PC-3 (cell line): Measurements from ENCODE around the gene MTPN. TPM values are rescaled to one million over a fixed set of nuclear protein-coding genes. Genes with fewer than 3 reads are reported as not detected.

ENCODE experiments used
- ATAC-seq: fragments of 200-7000 bp; cut with Tn5 transposase; 2 replicates; pipeline ENCODE4 v1.9.1; 2020; ENCODE audit warnings: mild to moderate bottlenecking, moderate library complexity
- BruUV-seq: library from RNA; stranded (reverse); fragments of 400-500 nt; replicated peaks from 2 replicates; lab custom pipeline; 2021; lab: Mats Ljungman, UMichigan
- CTCF ChIA-PET: fragments of 300-600 bp; sonication (Branson Sonifier 250); formaldehyde crosslinking; loops from one replicate; lab custom pipeline; 2022; ENCODE audit warnings: antibody characterized with exemption; lab: Charles Lee
- POLR2A ChIA-PET: fragments of 300-600 bp; sonication (Branson Sonifier 250); formaldehyde crosslinking; loops from one replicate; lab custom pipeline; 2022; ENCODE audit warnings: antibody characterized with exemption; ENCODE audit not compliant: unreplicated experiment; lab: Charles Lee
- DNase-seq: peaks from one replicate; pipeline ENCODE4 v3.0.0-alpha.2; 2015
- H2AFZ ChIP-seq: fragments of 300-600 bp; sonication (generic); 2 replicates; pipeline ENCODE4 v1.6.0; 2016; ENCODE audit warnings: antibody characterized with exemption, low read length
- H3F3A ChIP-seq: fragments of 300-600 bp; sonication (generic); one replicate; pipeline ENCODE4 v1.6.0; 2017; ENCODE audit warnings: antibody characterized with exemption, low read length, control low read depth, mild to moderate bottlenecking; ENCODE audit not compliant: unreplicated experiment
- H3K27ac ChIP-seq: fragments of 300-600 bp; sonication (generic); 2 replicates; pipeline ENCODE4 v1.5.1; 2016; ENCODE audit warnings: mild to moderate bottlenecking, low read length
- H3K27me3 ChIP-seq: fragments of 300-600 bp; sonication (generic); 2 replicates; pipeline ENCODE4 v1.6.1; 2016; ENCODE audit warnings: low read length, mixed read lengths
- H3K36me3 ChIP-seq: fragments of 300-600 bp; sonication (generic); 2 replicates; pipeline ENCODE4 v1.6.1; 2016; ENCODE audit warnings: low read depth, mixed run types, low read length, mixed read lengths
- H3K4me1 ChIP-seq: fragments of 300-600 bp; sonication (generic); 2 replicates; pipeline ENCODE4 v1.5.1; 2016; ENCODE audit warnings: low read length; ENCODE audit not compliant: insufficient read depth
- H3K4me2 ChIP-seq: fragments of 300-600 bp; sonication (generic); 2 replicates; pipeline ENCODE4 v1.6.0; 2016; ENCODE audit warnings: low read length
- H3K4me3 ChIP-seq: fragments of 300-600 bp; sonication (generic); 2 replicates; pipeline ENCODE4 v1.5.1; 2016; ENCODE audit warnings: mild to moderate bottlenecking, low read length, mixed read lengths
- H3K79me2 ChIP-seq: fragments of 300-600 bp; sonication (generic); 2 replicates; pipeline ENCODE4 v1.6.1; 2017; ENCODE audit warnings: low read length, mixed read lengths
- H3K9ac ChIP-seq: fragments of 300-600 bp; sonication (generic); 2 replicates; pipeline ENCODE4 v1.6.0; 2016; ENCODE audit warnings: mild to moderate bottlenecking, low read length
- H3K9me2 ChIP-seq: fragments of 300-600 bp; sonication (generic); replicated peaks from 2 replicates; pipeline ENCODE4 v1.6.1; 2016; ENCODE audit warnings: mixed run types, low read length, mixed read lengths
- H3K9me3 ChIP-seq: fragments of 300-600 bp; sonication (generic); 2 replicates; pipeline ENCODE4 v1.6.1; 2016; ENCODE audit warnings: low read length, mixed read lengths
- H4K20me1 ChIP-seq: fragments of 300-600 bp; sonication (generic); 2 replicates; pipeline ENCODE4 v1.6.1; 2016; ENCODE audit warnings: low read length, mixed read lengths
- EZH2 ChIP-seq: fragments of 300-600 bp; sonication (generic); IDR thresholded peaks from one replicate; pipeline ENCODE4 v1.6.1; 2017; ENCODE audit warnings: antibody characterized with exemption, mild to moderate bottlenecking, low read length; ENCODE audit not compliant: unreplicated experiment
- EZH2phosphoT487 ChIP-seq: fragments of 300-600 bp; sonication (generic); IDR thresholded peaks from 2 replicates; pipeline ENCODE4 v1.6.1; 2018; ENCODE audit warnings: mild to moderate bottlenecking, antibody characterized with exemption, low read length, borderline replicate concordance
- intact Hi-C: fragments of 100-400 bp; cut with micrococcal nuclease; formaldehyde crosslinking; loops from 2 replicates; pipeline ENCODE4 v1.9.0; 2023
- total RNA-seq: library from RNA; depleted of rRNA; stranded (reverse); fragments of >200 nt; gene quantifications from 2 replicates; pipeline ENCODE4 v1.2.3, GENCODE V29; 2014
- TF ChIP-seq, protein P1 (sequence below): fragments of 300-600 bp; sonication (generic); conservative IDR thresholded peaks from 2 replicates; pipeline ENCODE4 v1.5.1; 2017; ENCODE audit warnings: antibody characterized with exemption, low read depth, mild to moderate bottlenecking, low read length

The MTPN gene
- total RNA-seq, 1 experiment from 2014 or later = 96.0 TPM

DNA sequence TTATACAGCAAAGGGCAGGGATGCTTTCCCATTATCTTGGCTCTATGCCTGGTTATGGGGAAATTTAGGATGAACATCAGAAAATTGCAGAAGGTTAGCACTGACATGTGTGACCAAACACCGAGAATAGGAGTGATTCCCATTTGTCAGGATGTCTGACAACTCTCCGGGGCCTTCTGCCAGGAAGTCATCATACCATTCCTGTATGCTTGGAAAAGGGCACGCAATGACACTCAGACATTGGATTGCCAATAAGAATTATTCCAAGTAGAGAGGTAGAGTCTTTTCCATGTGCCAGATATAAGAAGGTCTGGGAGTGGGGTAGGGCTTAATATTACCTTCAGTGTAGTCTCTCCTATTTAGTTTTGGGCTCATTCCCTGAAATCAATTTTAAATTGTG lies 82.3 kb downstream of the MTPN start:
- Histone ChIP-seq H3K79me2 (no peaks in the 10 kb centered on the region), H3K27me3 (peaks cover 21% of the 10 kb centered on the region), H4K20me1 (no peaks in the 10 kb centered on the region), H3K36me3 (no peaks in the 10 kb centered on the region), H3K9me3 (no peaks in the 10 kb centered on the region), H3K9me2 (no peaks in the 10 kb centered on the region), H3F3A (no peaks in the 10 kb centered on the region), H3K4me1 (no peaks in the 10 kb centered on the region), H3K4me2 (no peak overlapping the region), H3K27ac (no peak overlapping the region), H3K9ac (no peak overlapping the region), H2AFZ (no peak overlapping the region), H3K4me3 (no peak overlapping the region)
- TF ChIP-seq EZH2 = no peak
- TF ChIP-seq, protein P1, sequence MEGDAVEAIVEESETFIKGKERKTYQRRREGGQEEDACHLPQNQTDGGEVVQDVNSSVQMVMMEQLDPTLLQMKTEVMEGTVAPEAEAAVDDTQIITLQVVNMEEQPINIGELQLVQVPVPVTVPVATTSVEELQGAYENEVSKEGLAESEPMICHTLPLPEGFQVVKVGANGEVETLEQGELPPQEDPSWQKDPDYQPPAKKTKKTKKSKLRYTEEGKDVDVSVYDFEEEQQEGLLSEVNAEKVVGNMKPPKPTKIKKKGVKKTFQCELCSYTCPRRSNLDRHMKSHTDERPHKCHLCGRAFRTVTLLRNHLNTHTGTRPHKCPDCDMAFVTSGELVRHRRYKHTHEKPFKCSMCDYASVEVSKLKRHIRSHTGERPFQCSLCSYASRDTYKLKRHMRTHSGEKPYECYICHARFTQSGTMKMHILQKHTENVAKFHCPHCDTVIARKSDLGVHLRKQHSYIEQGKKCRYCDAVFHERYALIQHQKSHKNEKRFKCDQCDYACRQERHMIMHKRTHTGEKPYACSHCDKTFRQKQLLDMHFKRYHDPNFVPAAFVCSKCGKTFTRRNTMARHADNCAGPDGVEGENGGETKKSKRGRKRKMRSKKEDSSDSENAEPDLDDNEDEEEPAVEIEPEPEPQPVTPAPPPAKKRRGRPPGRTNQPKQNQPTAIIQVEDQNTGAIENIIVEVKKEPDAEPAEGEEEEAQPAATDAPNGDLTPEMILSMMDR = no peak
- TF ChIP-seq EZH2phosphoT487 = no peak
- ATAC-seq = no peak
- no peak for DNase-seq
- ChIA-PET POLR2A (no interaction called here), CTCF (no interaction called here)
- intact Hi-C loops = no loop called here
- no TSS peak for BruUV-seq

DNA sequence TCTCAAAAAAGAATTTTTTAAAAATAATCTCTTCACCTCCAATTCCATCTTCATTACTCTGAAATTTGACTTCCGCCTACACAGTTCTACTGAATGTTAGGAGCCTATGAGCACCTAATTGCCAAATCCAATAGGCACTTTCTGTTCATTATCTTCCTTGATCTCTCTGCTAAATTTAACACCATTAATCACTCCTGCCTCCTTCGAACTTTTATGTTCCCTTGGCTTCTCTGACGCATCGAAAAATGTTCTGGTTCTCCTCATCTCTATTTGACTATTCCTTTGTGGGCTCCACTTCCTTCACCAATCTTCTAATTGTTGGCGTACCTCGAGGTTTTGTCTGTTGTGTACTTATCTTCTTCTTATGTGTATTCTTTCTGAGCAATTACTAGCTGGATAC lies 87.3 kb downstream of the MTPN start:
- Histone ChIP-seq H3K27me3 (peaks cover 37% of the 10 kb centered on the region), H3K36me3 (no peaks in the 10 kb centered on the region), H3K79me2 (no peaks in the 10 kb centered on the region), H3F3A (no peaks in the 10 kb centered on the region), H2AFZ (no peak overlapping the region), H3K27ac (no peak overlapping the region), H3K4me3 (no peak overlapping the region), H3K4me1 (peaks cover 12% of the 10 kb centered on the region), H4K20me1 (0 out of 2 replicates have a peak, but pooled peaks cover 4% of the 10 kb centered on the region), H3K4me2 (no peak overlapping the region), H3K9me2 (no peaks in the 10 kb centered on the region), H3K9ac (no peak overlapping the region), H3K9me3 (no peaks in the 10 kb centered on the region)
- POLR2A ChIA-PET = no interaction called here
- no TSS peak for BruUV-seq
- TF ChIP-seq EZH2 (no peak), EZH2phosphoT487 (no peak)
- TF ChIP-seq, protein P1 = no peak
- ATAC-seq (no peak), DNase-seq (no peak)
- CTCF ChIA-PET = no interaction called here
- intact Hi-C loops = loop anchor here (5.0 kb wide), 3 partner anchors 38 to 218 kb away; no protein-coding TSS in a partner anchor

DNA sequence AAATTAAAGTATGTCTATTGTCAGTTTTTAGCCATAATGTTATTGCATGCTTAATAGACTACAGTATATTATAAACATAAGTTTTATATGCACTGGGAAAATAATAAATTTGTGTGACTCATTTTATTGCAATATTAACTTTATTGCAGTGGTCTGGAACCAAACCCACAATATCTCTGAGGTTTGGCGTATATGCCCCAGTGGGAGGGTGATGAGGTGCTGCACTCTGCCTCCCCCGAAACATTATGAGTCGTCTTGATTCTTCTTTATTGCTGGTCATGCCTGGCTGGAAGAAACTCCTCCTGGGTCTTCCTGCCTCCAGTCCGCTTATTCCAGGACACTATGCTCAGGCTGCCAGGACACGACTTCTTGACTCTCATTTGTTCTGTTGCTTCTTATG lies 88.4 kb downstream of the MTPN start:
- POLR2A ChIA-PET = no interaction called here
- Histone ChIP-seq H3K79me2 (no peaks in the 10 kb centered on the region), H3K4me3 (no peak overlapping the region), H3K4me1 (peaks cover 12% of the 10 kb centered on the region), H3K9me2 (no peaks in the 10 kb centered on the region), H3F3A (no peaks in the 10 kb centered on the region), H3K9ac (no peak overlapping the region), H3K27me3 (peaks cover 40% of the 10 kb centered on the region), H3K4me2 (peak overlapping the region; percentile 28; the same call in 1 of the 2 replicates), H3K36me3 (no peaks in the 10 kb centered on the region), H3K27ac (0 out of 2 replicates have a peak overlapping the region, but pooled peaks have one; percentile 26), H4K20me1 (0 out of 2 replicates have a peak, but pooled peaks cover 4% of the 10 kb centered on the region), H2AFZ (no peak overlapping the region), H3K9me3 (no peaks in the 10 kb centered on the region)
- CTCF ChIA-PET = no interaction called here
- TF ChIP-seq, protein P1 = no peak
- TF ChIP-seq EZH2 = no peak
- ATAC-seq (peak; percentile 97), DNase-seq (peak; percentile 88)
- intact Hi-C loops = loop anchor here (1.0 to 5.0 kb wide), 4 partner anchors 36 to 216 kb away; no protein-coding TSS in a partner anchor
- no TSS peak for BruUV-seq
